ENCODE measurements around the gene GALNT11. TPM values are rescaled to one million over a fixed set of nuclear protein-coding genes. Genes with fewer than 3 reads are reported as not detected.

Gene GALNT11
- total and polyA plus RNA-seq, 9 of the 15 experiments (the other 6 are each of a cell fraction or from before 2014, with no cell fraction given) = 8.2 to 59.5 (median 36.5) TPM

GRCh38 chr7:152078786-152079185, 53.3 kb downstream of the GALNT11 start:
- TF ChIP-seq ETV6 (IDR thresholded peaks at IDR 0.05; ENCODE audit: borderline replicate concordance in 1 of 2, low read depth in 2 of 2, low read length in 1 of 2) (no peak), ETV6 (CRISPR knock-in tag; IDR thresholded peaks at IDR 0.05; ENCODE audit: borderline replicate concordance) (no peak), ZBTB40 (IDR thresholded peaks at IDR 0.05) (no peak), ZBTB40 (CRISPR knock-in tag; IDR thresholded peaks at IDR 0.05) (no peak), ZEB2 (IDR thresholded peaks at IDR 0.05) (no peak)
- H3K27ac ChIP-seq (ENCODE audit: extremely low read depth, low read depth, low read length) = no peak overlapping the region
- H2AFZ ChIP-seq (ENCODE audit: low read depth, low read length) = no peak overlapping the region
- peaks cover 5% of the 10 kb centered on the region; the same call in 1 of the 2 replicates for H4K20me1 ChIP-seq (replicated peaks; ENCODE audit: control insufficient read depth, insufficient read depth, low read length)
- CTCF ChIA-PET (ENCODE audit: low intra/inter-chr PET ratio) = no interaction called here
- DNase-seq (ENCODE audit: extremely low read depth in 1 of 4, low spot score in 3 of 4) (no peak), FAIRE-seq (no peak), ATAC-seq (no peak)
- no TSS peak for BruUV-seq (replicated peaks)
- peaks cover 4% of the 10 kb centered on the region; the same call in 1 of the 3 replicates for H3K79me2 ChIP-seq (ENCODE audit: control insufficient read depth, insufficient read depth, low read length)
- H3K9ac ChIP-seq (ENCODE audit: insufficient read depth in 1 of 2, low read depth in 2 of 2, low read length in 2 of 2) = no peak overlapping the region
- no peaks in the 10 kb centered on the region for H3K9me1 ChIP-seq (ENCODE audit: control insufficient read depth, insufficient read depth, low read length)
- H3K4me1 ChIP-seq (replicated peaks in 1 of 2; ENCODE audit: control insufficient read depth in 2 of 2, insufficient read depth in 2 of 2, low read length in 2 of 2) = no peaks in the 10 kb centered on the region; a peak in 1 of 5 replicates
- no peak overlapping the region for H3K4me2 ChIP-seq (ENCODE audit: insufficient read depth, low read length)
- no peaks in the 10 kb centered on the region for H3K36me3 ChIP-seq (ENCODE audit: control insufficient read depth, insufficient read depth, low read length)
- 72% methylated on average over 3 of the region's 3 CpGs for WGBS (ENCODE audit: insufficient coverage, low coverage, missing lambda C conversion rate)
- H3K9me3 ChIP-seq (replicated peaks; ENCODE audit: control insufficient read depth, insufficient read depth, low read depth, low read length) = no peaks in the 10 kb centered on the region
- intact Hi-C loops (cut with micrococcal nuclease) = no loop called here
- POLR2A ChIA-PET = interaction anchor here (2.0 kb wide), 1 partner anchor 14 kb away, joined by 4 read pairs; no protein-coding TSS in a partner anchor
- no peaks in the 10 kb centered on the region for H3K27me3 ChIP-seq (ENCODE audit: control insufficient read depth in 2 of 2, insufficient read depth in 2 of 2, low read length in 2 of 2)
- H3K4me3 ChIP-seq = no peak overlapping the region
- in situ Hi-C loops (cut with MboI) = no loop called here
